Breast epithelium (tissue), 4 donors: ENCODE measurements around the gene POSTN. TPM values are rescaled to one million over a fixed set of nuclear protein-coding genes. Genes with fewer than 3 reads are reported as not detected.
"Not testable (repeated sequence)": the region's sequence is repeated elsewhere in the genome, so short reads cannot be mapped to it uniquely, and the experiment has no call there.

Source experiments
- DNase-seq, 2 donors: peaks; one replicate each; pipeline ENCODE4 v3.0.0-alpha.2; 2019; ENCODE audit warnings: low spot score in 2 of 2
- H3K27ac ChIP-seq, 2 donors: fragments of 200-600 bp; sonication (generic) in 1 of 2; one replicate each; pipeline ENCODE4 v1.5.1; 2016 to 2019; ENCODE audit warnings: mild to moderate bottlenecking in 1 of 2
- H3K27me3 ChIP-seq, 2 donors: fragments of 200-600 bp; sonication (generic) in 1 of 2; one replicate each; pipeline versions ENCODE4 v1.5.1 to v1.6.0; 2017 to 2019; ENCODE audit warnings: control low read depth in 1 of 2, mild to moderate bottlenecking in 1 of 2
- H3K36me3 ChIP-seq: fragments of 200-600 bp; one replicate; pipeline ENCODE4 v1.5.1; 2019
- H3K4me1 ChIP-seq, 2 donors: fragments of 200-600 bp; sonication (generic); one replicate each; pipeline ENCODE4 v1.5.1; 2016 to 2019; ENCODE audit warnings: control low read depth in 1 of 2
- H3K4me3 ChIP-seq, 3 donors: fragments of 200-600 bp; sonication (generic); 1 replicate in 2 of 3; 2 replicates in 1 of 3; pipeline ENCODE4 v1.5.1; 2016 to 2019; ENCODE audit warnings: mild to moderate bottlenecking in 3 of 3, moderate library complexity in 2 of 3
- H3K9me3 ChIP-seq, 2 donors: fragments of 200-600 bp; sonication (generic) in 1 of 2; one replicate each; pipeline ENCODE4 v1.5.1; 2016 to 2019; ENCODE audit warnings: control low read depth in 1 of 2
- CTCF ChIP-seq, 3 donors: fragments of 450-650 bp; IDR thresholded peaks; one replicate each; pipeline ENCODE4 v1.5.1; 2016 to 2017; ENCODE audit warnings: antibody characterized with exemption in 3 of 3, mild to moderate bottlenecking in 3 of 3, moderate library complexity in 3 of 3
- POLR2A ChIP-seq: fragments of 450-650 bp; IDR thresholded peaks from one replicate; pipeline ENCODE4 v1.6.1; 2016; ENCODE audit warnings: antibody characterized with exemption, mild to moderate bottlenecking, moderate library complexity
- POLR2AphosphoS5 ChIP-seq, 3 donors: sonication (generic); formaldehyde crosslinking; IDR thresholded peaks; one replicate each; pipeline ENCODE4 v1.6.1; 2017; ENCODE audit warnings: antibody characterized with exemption in 3 of 3
- intact Hi-C: fragments of 100-400 bp; cut with DNase I; formaldehyde crosslinking; loops from one replicate; pipeline ENCODE4 v1.15.1; 2023; ENCODE audit warnings: low total_unique reads
- total RNA-seq, 3 donors: library from RNA; depleted of rRNA; stranded (reverse); fragments of >200 nt; gene quantifications; one replicate each; pipeline ENCODE4 v1.1.0, GENCODE V29; 2016

The POSTN gene
- total RNA-seq, 3 donors from 2014 or later = 20.1 to 30.8 (median 27.8) TPM

DNA sequence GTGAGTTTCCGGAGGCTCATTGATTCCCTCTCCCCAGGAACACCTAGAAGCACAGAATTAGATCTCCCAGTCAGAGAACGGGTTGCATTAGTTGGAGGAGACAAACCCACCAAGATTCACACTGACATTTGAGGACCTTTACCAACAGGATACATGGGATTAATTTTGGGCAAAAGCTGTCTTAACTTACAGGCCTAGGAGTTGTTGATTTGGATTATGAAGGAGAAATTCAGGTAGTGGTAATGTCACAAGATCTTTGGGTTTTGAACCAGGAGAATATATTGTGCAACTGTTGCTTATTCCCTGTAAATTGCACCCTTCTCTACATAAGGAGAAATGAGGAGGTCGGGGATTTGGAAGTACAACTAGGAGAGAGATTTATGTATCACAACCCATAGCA lies 38.0 kb downstream of the POSTN start:
- Histone ChIP-seq H3K9me3 (peaks cover 0 to 21% of the 10 kb centered on the region in 2 donors), H3K27me3 (no peaks in the 10 kb centered on the region), H3K4me1 (no peaks in the 10 kb centered on the region), H3K27ac (no peak overlapping the region), H3K4me3 (no peak overlapping the region), H3K36me3 (no peaks in the 10 kb centered on the region)
- TF ChIP-seq POLR2AphosphoS5 (IDR thresholded peaks at IDR 0.05) = no peak
- no peak for TF ChIP-seq POLR2A
- TF ChIP-seq CTCF (IDR thresholded peaks at IDR 0.05) = no peak
- intact Hi-C loops = no loop called here
- no peak for DNase-seq

GRCh38 chr13:37558766-37559165 lies 39.8 kb downstream of the POSTN start:
- H3K4me1 ChIP-seq, H3K36me3 ChIP-seq, H3K27me3 ChIP-seq, H3K27ac ChIP-seq, DNase-seq, H3K4me3 ChIP-seq, intact Hi-C loops: not testable (repeated sequence)
- H3K9me3 ChIP-seq = peaks cover 0 to 28% of the 10 kb centered on the region in 2 donors

DNA sequence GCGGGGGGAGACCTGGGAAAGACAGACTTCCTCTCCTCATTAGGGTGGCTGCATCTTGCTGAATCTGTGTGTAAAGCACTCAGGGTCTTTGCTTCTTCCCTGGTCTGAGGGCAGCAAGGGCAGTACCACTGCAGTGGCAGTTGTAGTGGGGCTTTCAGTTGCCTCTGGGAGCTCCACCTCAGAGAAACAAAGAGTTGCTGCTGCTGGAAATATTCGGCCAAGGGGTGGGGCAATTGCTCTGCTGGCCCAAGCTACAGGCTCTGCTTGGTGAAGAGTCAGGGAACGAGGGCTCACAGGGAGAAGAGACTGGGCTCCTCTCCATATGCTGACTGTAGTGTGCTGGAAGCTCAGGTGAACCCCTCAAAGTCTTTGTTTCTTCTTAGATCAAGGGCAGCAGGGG lies 52.5 kb downstream of the POSTN start:
- TF ChIP-seq POLR2A (no peak), CTCF (IDR thresholded peaks at IDR 0.05) (no peak), POLR2AphosphoS5 (IDR thresholded peaks at IDR 0.05) (no peak)
- H3K4me3 ChIP-seq = no peak overlapping the region
- no peaks in the 10 kb centered on the region for H3K36me3 ChIP-seq
- intact Hi-C loops = no loop called here
- no peak overlapping the region for H3K27ac ChIP-seq
- no peaks in the 10 kb centered on the region for H3K27me3 ChIP-seq
- no peaks in the 10 kb centered on the region for H3K9me3 ChIP-seq
- no peaks in the 10 kb centered on the region for H3K4me1 ChIP-seq
- no peak for DNase-seq

GRCh38 chr13:37544995-37545394 lies 53.6 kb downstream of the POSTN start:
- H3K27ac ChIP-seq = no peak overlapping the region
- no peaks in the 10 kb centered on the region for H3K9me3 ChIP-seq
- TF ChIP-seq CTCF (IDR thresholded peaks at IDR 0.05) (no peak), POLR2A (no peak), POLR2AphosphoS5 (IDR thresholded peaks at IDR 0.05) (no peak)
- intact Hi-C loops = no loop called here
- H3K27me3 ChIP-seq = no peaks in the 10 kb centered on the region
- no peaks in the 10 kb centered on the region for H3K4me1 ChIP-seq
- H3K36me3 ChIP-seq = no peaks in the 10 kb centered on the region
- no peak overlapping the region for H3K4me3 ChIP-seq
- DNase-seq = no peak

- Histone ChIP-seq H3K27me3 (no peaks in the 10 kb centered on the region), H3K9me3 (no peaks in the 10 kb centered on the region), H3K36me3 (no peaks in the 10 kb centered on the region), H3K27ac (peak overlapping the region in 1 of 2 donors; percentile 12), H3K4me3 (no peak overlapping the region), H3K4me1 (no peaks in the 10 kb centered on the region)
- intact Hi-C loops = no loop called here
- no peak for DNase-seq
- no peak for TF ChIP-seq CTCF (IDR thresholded peaks at IDR 0.05)
- no peak for TF ChIP-seq POLR2AphosphoS5 (IDR thresholded peaks at IDR 0.05)
- TF ChIP-seq POLR2A = no peak
These were observed 58.5 kb downstream of the POSTN start for GRCh38 chr13:37539976-37540605.

- TF ChIP-seq POLR2AphosphoS5 (IDR thresholded peaks at IDR 0.05) = no peak
- TF ChIP-seq CTCF (IDR thresholded peaks at IDR 0.05) = no peak
- no peak for TF ChIP-seq POLR2A
- intact Hi-C loops = no loop called here
- no peaks in the 10 kb centered on the region for H3K27me3 ChIP-seq
- H3K9me3 ChIP-seq = no peaks in the 10 kb centered on the region
- H3K36me3 ChIP-seq = no peaks in the 10 kb centered on the region
- DNase-seq = no peak
- H3K4me1 ChIP-seq = no peaks in the 10 kb centered on the region
- H3K4me3 ChIP-seq = no peak overlapping the region
- H3K27ac ChIP-seq = no peak overlapping the region
These were observed 59.4 kb downstream of the POSTN start for GRCh38 chr13:37539170-37539569.
